Tibial artery (tissue), 4 donors: ENCODE measurements around the gene CEBPE.

Experiments used
- DNase-seq, 2 donors: peaks; one replicate each; pipeline ENCODE4 v3.0.0-alpha.2; 2019
- H3K27ac ChIP-seq, 2 donors: fragments of 200-600 bp; sonication (generic) in 1 of 2; 1 replicate in 1 of 2; 2 replicates in 1 of 2; pipeline ENCODE4 v1.5.1; 2018 to 2019; ENCODE audit warnings: mild to moderate bottlenecking in 1 of 2
- H3K27me3 ChIP-seq, 2 donors: fragments of 200-600 bp; sonication (generic) in 1 of 2; one replicate each; pipeline versions ENCODE4 v1.5.1 to v1.6.0; 2016 to 2019
- H3K36me3 ChIP-seq, 3 donors: fragments of 200-600 bp; sonication (generic) in 2 of 3; one replicate each; pipeline ENCODE4 v1.5.1; 2016 to 2019; ENCODE audit warnings: mild to moderate bottlenecking in 2 of 3
- H3K4me1 ChIP-seq, 4 donors: fragments of 200-600 bp; sonication (generic) in 2 of 4; 1 replicate in 3 of 4; 2 replicates in 1 of 4; pipeline ENCODE4 v1.5.1; 2016 to 2019
- H3K4me3 ChIP-seq, 2 donors: fragments of 200-600 bp; sonication (generic) in 1 of 2; 1 replicate in 1 of 2; 2 replicates in 1 of 2; pipeline ENCODE4 v1.5.1; 2018 to 2019; ENCODE audit warnings: mild to moderate bottlenecking in 2 of 2
- H3K9me3 ChIP-seq, 3 donors: fragments of 200-600 bp; sonication (generic) in 1 of 3; one replicate each; pipeline ENCODE4 v1.5.1; 2016 to 2019
- intact Hi-C: fragments of 100-400 bp; cut with DNase I; formaldehyde crosslinking; loops from one replicate; pipeline ENCODE4 v1.15.0; 2023; ENCODE audit warnings: low total_unique reads
- TF ChIP-seq, protein P1 (sequence below), 2 experiments: fragments of 200-600 bp in 1 of 2; fragments of 450-650 bp in 1 of 2; IDR thresholded peaks; one replicate each; pipeline ENCODE4 v1.5.1; 2017 to 2019; ENCODE audit warnings: antibody characterized with exemption in 2 of 2, mild to moderate bottlenecking in 1 of 2, moderate library complexity in 1 of 2

CEBPE gene

GRCh38 chr14:23143911-23144310 is 24.9 kb upstream of the CEBPE start:
- H3K27ac ChIP-seq, result peak overlapping the region; percentile 77 to 91
- H3K9me3 ChIP-seq, result no peaks in the 10 kb centered on the region
- H3K4me3 ChIP-seq, result no peak overlapping the region
- no peak for DNase-seq
- peaks cover 0 to 75% (median 44%) of the 10 kb centered on the region in 4 donors for H3K4me1 ChIP-seq
- H3K36me3 ChIP-seq, result peaks cover 19 to 33% (median 25%) of the 10 kb centered on the region in 3 donors
- H3K27me3 ChIP-seq, result no peaks in the 10 kb centered on the region
- TF ChIP-seq, protein P1, sequence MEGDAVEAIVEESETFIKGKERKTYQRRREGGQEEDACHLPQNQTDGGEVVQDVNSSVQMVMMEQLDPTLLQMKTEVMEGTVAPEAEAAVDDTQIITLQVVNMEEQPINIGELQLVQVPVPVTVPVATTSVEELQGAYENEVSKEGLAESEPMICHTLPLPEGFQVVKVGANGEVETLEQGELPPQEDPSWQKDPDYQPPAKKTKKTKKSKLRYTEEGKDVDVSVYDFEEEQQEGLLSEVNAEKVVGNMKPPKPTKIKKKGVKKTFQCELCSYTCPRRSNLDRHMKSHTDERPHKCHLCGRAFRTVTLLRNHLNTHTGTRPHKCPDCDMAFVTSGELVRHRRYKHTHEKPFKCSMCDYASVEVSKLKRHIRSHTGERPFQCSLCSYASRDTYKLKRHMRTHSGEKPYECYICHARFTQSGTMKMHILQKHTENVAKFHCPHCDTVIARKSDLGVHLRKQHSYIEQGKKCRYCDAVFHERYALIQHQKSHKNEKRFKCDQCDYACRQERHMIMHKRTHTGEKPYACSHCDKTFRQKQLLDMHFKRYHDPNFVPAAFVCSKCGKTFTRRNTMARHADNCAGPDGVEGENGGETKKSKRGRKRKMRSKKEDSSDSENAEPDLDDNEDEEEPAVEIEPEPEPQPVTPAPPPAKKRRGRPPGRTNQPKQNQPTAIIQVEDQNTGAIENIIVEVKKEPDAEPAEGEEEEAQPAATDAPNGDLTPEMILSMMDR (IDR thresholded peaks at IDR 0.05), result no peak
- intact Hi-C loops, result no loop called here

DNA sequence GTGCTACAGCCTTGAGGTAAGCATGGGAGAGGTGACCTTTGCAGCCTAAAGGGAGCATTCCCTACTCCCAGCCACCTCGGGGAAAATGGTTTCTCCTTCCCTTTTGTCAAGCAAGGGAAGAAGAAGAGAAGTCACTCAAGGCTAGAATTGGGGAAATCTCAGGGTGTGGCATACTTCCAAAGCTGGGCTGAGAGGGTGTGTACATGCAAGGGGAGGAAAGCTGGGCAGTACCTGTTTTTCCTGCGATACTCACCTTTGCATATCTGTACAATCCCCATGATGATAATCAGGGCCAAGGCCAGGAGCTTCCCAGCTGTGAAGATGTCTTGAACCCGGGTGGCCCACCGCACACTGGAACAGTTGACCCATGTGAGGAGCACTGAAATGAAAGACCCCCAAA is 23.8 kb upstream of the CEBPE start:
- intact Hi-C loops, result no loop called here
- TF ChIP-seq, protein P1 (IDR thresholded peaks at IDR 0.05), result no peak
- Histone ChIP-seq H3K4me1 (peaks cover 0 to 64% (median 40%) of the 10 kb centered on the region in 4 donors), H3K27ac (peak overlapping the region; percentile 77 to 91), H3K36me3 (peaks cover 30 to 44% (median 36%) of the 10 kb centered on the region in 3 donors), H3K9me3 (no peaks in the 10 kb centered on the region), H3K27me3 (no peaks in the 10 kb centered on the region), H3K4me3 (no peak overlapping the region)
- DNase-seq, result no peak

DNA sequence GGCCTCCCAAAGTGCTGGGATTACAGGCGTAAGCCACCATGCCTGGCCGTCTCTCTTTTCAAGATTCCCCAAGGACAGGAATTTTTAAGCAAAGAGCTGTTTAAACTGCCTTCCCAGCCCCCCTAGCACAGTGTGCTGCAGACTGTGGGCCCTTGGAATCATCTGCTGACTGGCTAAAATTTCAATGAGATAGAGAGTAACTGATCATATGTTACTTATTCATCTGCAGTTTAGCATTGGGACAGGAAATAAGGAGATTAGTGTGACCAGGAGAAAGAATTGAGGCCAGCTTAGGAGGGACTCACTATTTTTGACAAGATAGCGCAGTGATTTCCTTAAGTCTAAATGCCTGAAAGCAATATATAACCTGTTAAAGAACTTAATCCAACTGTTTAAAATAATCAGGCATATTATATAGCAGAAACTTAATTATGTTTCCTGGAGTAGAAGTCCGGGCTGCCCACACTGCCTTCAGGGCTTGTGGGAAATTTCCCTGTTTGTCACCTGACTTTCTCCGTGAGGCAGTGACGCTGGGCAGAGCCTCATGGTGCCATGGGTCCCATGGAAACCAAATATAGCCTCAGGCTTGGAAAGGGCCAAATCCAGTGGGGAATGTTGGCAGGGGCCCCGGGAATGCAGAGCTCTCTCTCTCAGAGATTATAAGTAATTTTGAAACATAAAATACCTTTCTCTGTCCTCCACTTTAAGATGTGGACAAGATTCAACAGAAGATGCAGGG is 22.8 kb upstream of the CEBPE start:
- intact Hi-C loops, result loop anchor here (1.0 kb wide), 1 partner anchor 40 kb away; no protein-coding TSS in a partner anchor
- peak; percentile 77 to 94 for DNase-seq
- Histone ChIP-seq H3K36me3 (peaks cover 39 to 53% (median 45%) of the 10 kb centered on the region in 3 donors), H3K9me3 (no peaks in the 10 kb centered on the region), H3K4me1 (peaks cover 0 to 54% (median 34%) of the 10 kb centered on the region in 4 donors), H3K4me3 (no peak overlapping the region), H3K27me3 (no peaks in the 10 kb centered on the region), H3K27ac (peak overlapping the region; percentile 77 to 91)
- TF ChIP-seq, protein P1 (IDR thresholded peaks at IDR 0.05), result no peak

- intact Hi-C loops, result no loop called here
- Histone ChIP-seq H3K4me1 (peaks cover 0 to 39% (median 25%) of the 10 kb centered on the region in 4 donors), H3K27ac (no peak overlapping the region), H3K9me3 (no peaks in the 10 kb centered on the region), H3K4me3 (no peak overlapping the region), H3K36me3 (peaks cover 49 to 67% (median 60%) of the 10 kb centered on the region in 3 donors), H3K27me3 (no peaks in the 10 kb centered on the region)
- no peak for DNase-seq
- TF ChIP-seq, protein P1 (IDR thresholded peaks at IDR 0.05), result no peak
These were observed 21.3 kb upstream of the CEBPE start for GRCh38 chr14:23140371-23140770.

DNA sequence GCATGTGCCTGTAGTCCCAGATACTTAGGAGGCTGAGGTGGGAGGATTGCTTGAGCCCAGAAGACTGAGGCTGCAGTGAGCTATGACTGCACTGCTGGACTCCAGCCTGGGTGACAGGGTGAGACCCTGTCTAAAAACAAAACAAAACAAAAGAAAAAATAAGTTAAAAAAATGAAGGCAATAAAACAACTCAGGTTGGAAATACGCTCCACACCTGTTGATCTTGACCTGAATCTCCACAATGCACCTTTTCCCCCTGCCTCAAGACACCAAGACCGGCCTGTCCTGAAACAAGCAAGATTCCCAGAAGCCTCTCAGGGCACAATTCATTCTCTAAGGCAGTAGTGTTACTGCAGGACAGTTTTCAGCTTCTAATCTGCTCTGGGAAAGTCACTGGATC is 20.8 kb upstream of the CEBPE start:
- Histone ChIP-seq H3K36me3 (peaks cover 49 to 72% (median 65%) of the 10 kb centered on the region in 3 donors), H3K4me1 (peaks cover 0 to 34% (median 25%) of the 10 kb centered on the region in 4 donors), H3K27ac (no peak overlapping the region), H3K27me3 (no peaks in the 10 kb centered on the region), H3K9me3 (no peaks in the 10 kb centered on the region), H3K4me3 (no peak overlapping the region)
- no peak for DNase-seq
- intact Hi-C loops, result no loop called here
- TF ChIP-seq, protein P1 (IDR thresholded peaks at IDR 0.05), result no peak
